ENCODE data around the gene IMP4. TPM values are rescaled to one million over a fixed set of nuclear protein-coding genes. Genes with fewer than 3 reads are reported as not detected.

Gene IMP4
- total and polyA plus RNA-seq, 2 donors (not counting 3 experiments of a cell fraction or from before 2014, with no cell fraction given), result 74.0 to 149 TPM

DNA sequence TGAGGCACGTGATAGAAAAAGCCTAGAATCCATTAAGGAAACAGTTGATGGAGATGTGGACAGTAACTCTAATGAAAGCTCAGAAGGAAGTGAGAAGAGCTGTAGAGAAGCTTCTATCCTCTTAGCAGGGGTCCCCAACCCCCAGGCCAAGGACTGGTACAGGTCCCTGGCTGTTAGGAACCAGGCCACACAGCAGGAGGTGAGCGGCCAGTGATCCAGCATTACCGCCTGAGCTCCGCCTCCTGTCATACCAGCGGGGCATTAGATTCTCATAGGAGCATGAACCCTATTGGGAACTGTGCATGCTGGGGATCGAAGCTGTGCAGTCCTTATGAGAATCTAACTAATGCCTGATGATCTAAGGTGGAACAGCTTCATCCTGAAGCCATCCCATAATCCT is 8.7 kb upstream of the IMP4 start:
- dilution Hi-C loops (cut with MboI; ENCODE audit: extremely low pct_ligation_motif_present, low sequenced_read_pairs), result no loop called here
- H3K9me1 ChIP-seq (replicated peaks; ENCODE audit: control insufficient read depth, extremely low read depth, insufficient read depth, low read length), result no peaks in the 10 kb centered on the region
- H3K36me3 ChIP-seq (ENCODE audit: control insufficient read depth in 2 of 2, extremely low read depth in 1 of 2, insufficient read depth in 2 of 2, low read length in 2 of 2), result peaks cover 0 to 4% of the 10 kb centered on the region in 2 experiments
- H3K4me3 ChIP-seq (replicated peaks in 1 of 3; ENCODE audit: insufficient read depth in 1 of 3, low read depth in 1 of 3, low read length in 3 of 3), result no peak overlapping the region
- intact Hi-C loops (cut with micrococcal nuclease), result loop anchor here (10.0 kb wide), 2 partner anchors 89 to 1599 kb away; no protein-coding TSS in a partner anchor
- ChIA-PET CTCF (interaction anchor here (0.8 to 7.8 kb wide), 7 partner anchors 9 to 410 kb away, joined by 3 to 147 read pairs (median 6); partner anchors contain the start of genes IMP4, PTPN18 and SMPD4), POLR2A (no interaction called here)
- no peak overlapping the region for H3K4me2 ChIP-seq (ENCODE audit: insufficient read depth, low read length)
- TF ChIP-seq, protein P1, sequence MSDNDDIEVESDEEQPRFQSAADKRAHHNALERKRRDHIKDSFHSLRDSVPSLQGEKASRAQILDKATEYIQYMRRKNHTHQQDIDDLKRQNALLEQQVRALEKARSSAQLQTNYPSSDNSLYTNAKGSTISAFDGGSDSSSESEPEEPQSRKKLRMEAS (IDR thresholded peaks at IDR 0.05; ENCODE audit: insufficient read depth, insufficient read length), result no peak
- H3K4me1 ChIP-seq (ENCODE audit: control insufficient read depth, extremely low read depth, insufficient read depth, low read length), result peaks cover 8% of the 10 kb centered on the region
- no peaks in the 10 kb centered on the region for H3K79me2 ChIP-seq (ENCODE audit: control insufficient read depth, insufficient read depth, low read length)
- no peaks in the 10 kb centered on the region for H4K20me1 ChIP-seq (replicated peaks; ENCODE audit: control insufficient read depth, extremely low read depth, insufficient read depth, low read length)
- H3K27ac ChIP-seq (ENCODE audit: insufficient read depth, low read depth, low read length), result no peak overlapping the region
- no peak overlapping the region for H3K9ac ChIP-seq (replicated peaks; ENCODE audit: extremely low read depth, insufficient read depth, low read length)
- no peak for DNase-seq (ENCODE audit: low read depth, low spot score)
- FAIRE-seq, result no peak
- no peak overlapping the region for H2AFZ ChIP-seq (ENCODE audit: low read depth, low read length)
- H3K27me3 ChIP-seq (ENCODE audit: control insufficient read depth in 2 of 2, insufficient read depth in 2 of 2, low read length in 2 of 2), result peaks cover 6 to 22% of the 10 kb centered on the region in 2 experiments
- H3K9me3 ChIP-seq (replicated peaks; ENCODE audit: control insufficient read depth, insufficient read depth, low read length), result no peaks in the 10 kb centered on the region
- no TSS peak for BruUV-seq (replicated peaks)

- Histone ChIP-seq H4K20me1 (replicated peaks; ENCODE audit: control insufficient read depth, extremely low read depth, insufficient read depth, low read length) (no peaks in the 10 kb centered on the region), H3K79me2 (ENCODE audit: control insufficient read depth, insufficient read depth, low read length) (no peaks in the 10 kb centered on the region), H3K4me2 (ENCODE audit: insufficient read depth, low read length) (no peak overlapping the region), H2AFZ (ENCODE audit: low read depth, low read length) (no peak overlapping the region), H3K4me3 (replicated peaks in 1 of 3; ENCODE audit: insufficient read depth in 1 of 3, low read depth in 1 of 3, low read length in 3 of 3) (no peak overlapping the region), H3K36me3 (ENCODE audit: control insufficient read depth in 2 of 2, extremely low read depth in 1 of 2, insufficient read depth in 2 of 2, low read length in 2 of 2) (peaks cover 0 to 4% of the 10 kb centered on the region in 2 experiments), H3K9ac (replicated peaks; ENCODE audit: extremely low read depth, insufficient read depth, low read length) (no peak overlapping the region), H3K4me1 (ENCODE audit: control insufficient read depth, extremely low read depth, insufficient read depth, low read length) (peaks cover 8% of the 10 kb centered on the region), H3K27me3 (ENCODE audit: control insufficient read depth in 2 of 2, insufficient read depth in 2 of 2, low read length in 2 of 2) (peaks cover 6 to 17% of the 10 kb centered on the region in 2 experiments), H3K9me1 (replicated peaks; ENCODE audit: control insufficient read depth, extremely low read depth, insufficient read depth, low read length) (no peaks in the 10 kb centered on the region), H3K27ac (ENCODE audit: insufficient read depth, low read depth, low read length) (no peak overlapping the region), H3K9me3 (replicated peaks; ENCODE audit: control insufficient read depth, insufficient read depth, low read length) (no peaks in the 10 kb centered on the region)
- no TSS peak for BruUV-seq (replicated peaks)
- POLR2A ChIA-PET, result no interaction called here
- intact Hi-C loops (cut with micrococcal nuclease) (loop anchor here (10.0 kb wide), 2 partner anchors 90 to 1600 kb away; no protein-coding TSS in a partner anchor), dilution Hi-C loops (cut with MboI; ENCODE audit: extremely low pct_ligation_motif_present, low sequenced_read_pairs) (no loop called here)
- FAIRE-seq (no peak), DNase-seq (ENCODE audit: low read depth, low spot score) (no peak)
- CTCF ChIA-PET, result interaction anchor here (1.1 to 7.8 kb wide), 4 partner anchors 8 to 412 kb away, joined by 4 to 147 read pairs (median 6); partner anchors contain the start of genes IMP4 and SMPD4
- TF ChIP-seq JUN (IDR thresholded peaks at IDR 0.05; ENCODE audit: borderline replicate concordance, insufficient read depth, insufficient read length, low read depth) (no peak), GATA2 (IDR thresholded peaks at IDR 0.05; ENCODE audit: insufficient read depth, insufficient read length, low read depth, low read length) (no peak), POLR2A (IDR thresholded peaks at IDR 0.05; ENCODE audit: low read depth, low read length) (no peak), MYC (IDR thresholded peaks at IDR 0.05; ENCODE audit: low read depth, low read length) (no peak), CTCF (IDR thresholded peaks at IDR 0.05; ENCODE audit: extremely low read depth in 1 of 2, insufficient read depth in 1 of 2, low read depth in 1 of 2, low read length in 2 of 2) (no peak), EZH2 (IDR thresholded peaks at IDR 0.05; ENCODE audit: borderline replicate concordance, low read depth, low read length, severe bottlenecking) (no peak), FOS (IDR thresholded peaks at IDR 0.05; ENCODE audit: borderline replicate concordance, insufficient read depth, low read length) (no peak), POLR2AphosphoS5 (IDR thresholded peaks at IDR 0.05; ENCODE audit: insufficient read depth, low read depth, low read length) (no peak)
- TF ChIP-seq, protein P1 (IDR thresholded peaks at IDR 0.05; ENCODE audit: insufficient read depth, insufficient read length), result no peak
Observed at GRCh38 chr2:130335226-130335625, 7.5 kb upstream of the IMP4 start.

All from endothelial cell of umbilical vein (primary cell).